GM19099 (cell line): Measurements from ENCODE around the gene RANBP17.

Experiments used
- POLR2A ChIP-seq: IDR thresholded peaks from 3 replicates; pipeline ENCODE4 v1.6.1; 2011; ENCODE audit warnings: low read depth; ENCODE audit not compliant: insufficient read length; ENCODE audit errors: extremely low read depth

RANBP17 gene

GRCh38 chr5:171143926-171144325, 282.1 kb downstream of the RANBP17 start:
- TF ChIP-seq POLR2A = no peak

GRCh38 chr5:171149333-171149732, 287.5 kb downstream of the RANBP17 start:
- no peak for TF ChIP-seq POLR2A

GRCh38 chr5:171149772-171150171, 288.0 kb downstream of the RANBP17 start:
- no peak for TF ChIP-seq POLR2A

- TF ChIP-seq POLR2A = no peak
These were observed 290.6 kb downstream of the RANBP17 start for GRCh38 chr5:171152382-171152781.

GRCh38 chr5:171155621-171156020, 293.8 kb downstream of the RANBP17 start:
- TF ChIP-seq POLR2A = no peak

- no peak for TF ChIP-seq POLR2A
These were observed 295.5 kb downstream of the RANBP17 start for GRCh38 chr5:171157276-171157675.

- no peak for TF ChIP-seq POLR2A
These were observed 296.0 kb downstream of the RANBP17 start for GRCh38 chr5:171157775-171158174.

- TF ChIP-seq POLR2A = no peak
These were observed 296.8 kb downstream of the RANBP17 start for GRCh38 chr5:171158581-171158980.

GRCh38 chr5:171162165-171162564, 300.3 kb downstream of the RANBP17 start:
- TF ChIP-seq POLR2A = no peak

- no peak for TF ChIP-seq POLR2A
These were observed 300.8 kb downstream of the RANBP17 start for GRCh38 chr5:171162596-171162995.

GRCh38 chr5:171166766-171167165, 304.9 kb downstream of the RANBP17 start:
- TF ChIP-seq POLR2A = no peak

- no peak for TF ChIP-seq POLR2A
These were observed 306.4 kb downstream of the RANBP17 start for GRCh38 chr5:171168171-171168570.

- no peak for TF ChIP-seq POLR2A
These were observed 313.9 kb downstream of the RANBP17 start for GRCh38 chr5:171175746-171176145.

- TF ChIP-seq POLR2A = no peak
These were observed 326.2 kb downstream of the RANBP17 start for GRCh38 chr5:171188016-171188415.

- TF ChIP-seq POLR2A = no peak
These were observed 327.6 kb downstream of the RANBP17 start for GRCh38 chr5:171189442-171189841.

- TF ChIP-seq POLR2A = no peak
These were observed 330.3 kb downstream of the RANBP17 start for GRCh38 chr5:171192111-171192510.

- TF ChIP-seq POLR2A = no peak
These were observed 339.5 kb downstream of the RANBP17 start for GRCh38 chr5:171201310-171201709.

- no peak for TF ChIP-seq POLR2A
These were observed 343.6 kb downstream of the RANBP17 start for GRCh38 chr5:171205375-171205774.

GRCh38 chr5:171207256-171207847, 345.5 kb downstream of the RANBP17 start:
- no peak for TF ChIP-seq POLR2A
